ENCODE results near the gene INSYN2B. TPM values are rescaled to one million over a fixed set of nuclear protein-coding genes. Genes with fewer than 3 reads are reported as not detected.

The INSYN2B gene
- total and polyA plus RNA-seq, 12 donors: 0.08 to 0.94 (median 0.62) TPM; not detected in 2

DNA sequence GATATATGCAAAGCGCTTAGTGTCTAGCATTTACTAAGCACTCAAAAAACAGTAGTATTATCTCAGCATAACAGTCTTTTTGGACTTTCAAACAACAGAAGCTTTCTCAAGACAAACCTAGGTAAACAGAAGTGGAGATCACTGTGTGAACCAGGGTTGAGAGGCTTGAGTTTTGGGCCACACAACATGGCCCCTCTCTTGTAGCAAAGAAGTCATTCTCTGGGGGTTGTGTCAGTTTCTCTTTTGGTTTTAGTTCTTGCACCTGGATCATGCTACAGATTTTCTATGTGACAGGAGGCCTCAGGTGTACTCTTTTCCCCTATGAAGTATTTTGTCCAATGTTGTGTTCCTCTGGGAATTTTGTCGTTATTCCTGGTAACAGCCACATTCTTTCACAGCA is 30.0 kb downstream of the INSYN2B start:
- no peaks in the 10 kb centered on the region for H3K27me3 ChIP-seq
- no peak for DNase-seq
- intact Hi-C loops (cut with DNase I): no loop called here
- WGBS, 4 donors: 93 to 96% (median 95%) methylated on average over 2 of the region's 2 CpGs
- H3K9me3 ChIP-seq (replicated peaks in 1 of 3): no peaks in the 10 kb centered on the region
- no peak for TF ChIP-seq POLR2A (IDR thresholded peaks at IDR 0.05)
- TF ChIP-seq, protein P1, sequence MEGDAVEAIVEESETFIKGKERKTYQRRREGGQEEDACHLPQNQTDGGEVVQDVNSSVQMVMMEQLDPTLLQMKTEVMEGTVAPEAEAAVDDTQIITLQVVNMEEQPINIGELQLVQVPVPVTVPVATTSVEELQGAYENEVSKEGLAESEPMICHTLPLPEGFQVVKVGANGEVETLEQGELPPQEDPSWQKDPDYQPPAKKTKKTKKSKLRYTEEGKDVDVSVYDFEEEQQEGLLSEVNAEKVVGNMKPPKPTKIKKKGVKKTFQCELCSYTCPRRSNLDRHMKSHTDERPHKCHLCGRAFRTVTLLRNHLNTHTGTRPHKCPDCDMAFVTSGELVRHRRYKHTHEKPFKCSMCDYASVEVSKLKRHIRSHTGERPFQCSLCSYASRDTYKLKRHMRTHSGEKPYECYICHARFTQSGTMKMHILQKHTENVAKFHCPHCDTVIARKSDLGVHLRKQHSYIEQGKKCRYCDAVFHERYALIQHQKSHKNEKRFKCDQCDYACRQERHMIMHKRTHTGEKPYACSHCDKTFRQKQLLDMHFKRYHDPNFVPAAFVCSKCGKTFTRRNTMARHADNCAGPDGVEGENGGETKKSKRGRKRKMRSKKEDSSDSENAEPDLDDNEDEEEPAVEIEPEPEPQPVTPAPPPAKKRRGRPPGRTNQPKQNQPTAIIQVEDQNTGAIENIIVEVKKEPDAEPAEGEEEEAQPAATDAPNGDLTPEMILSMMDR (IDR thresholded peaks at IDR 0.05): no peak
- no peak overlapping the region for H3K4me3 ChIP-seq
- H3K27ac ChIP-seq: no peak overlapping the region
- H3K4me1 ChIP-seq (replicated peaks in 1 of 2): no peaks in the 10 kb centered on the region
- H3K36me3 ChIP-seq (replicated peaks in 1 of 2): no peaks in the 10 kb centered on the region

DNA sequence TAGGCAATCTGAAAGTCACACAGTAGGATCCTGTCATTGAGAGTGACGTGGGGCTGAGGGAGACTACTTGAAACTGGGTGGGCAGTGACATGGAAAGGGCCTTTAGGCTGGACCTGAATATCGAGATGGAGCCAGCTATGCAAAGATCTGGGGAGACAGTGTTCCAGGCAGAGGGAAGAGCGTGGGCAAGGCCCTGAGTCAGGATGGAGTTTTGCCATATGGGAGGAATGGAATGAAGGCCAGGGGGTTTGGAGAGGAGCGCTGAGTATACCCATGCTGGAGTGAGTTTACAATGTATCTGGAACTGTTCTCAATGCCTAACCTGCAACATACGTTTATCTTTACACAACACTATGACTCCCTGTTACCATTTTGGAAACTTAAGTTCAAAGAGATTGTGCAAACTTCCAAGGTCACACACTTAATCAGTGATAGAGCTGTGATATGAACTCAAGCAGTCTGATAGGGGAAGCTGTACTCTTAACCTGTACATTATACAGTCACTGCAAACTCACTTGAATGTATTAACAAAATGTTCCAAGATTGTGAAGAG is 33.5 kb downstream of the INSYN2B start:
- no peaks in the 10 kb centered on the region for H3K36me3 ChIP-seq (replicated peaks in 1 of 2)
- H3K27me3 ChIP-seq: no peaks in the 10 kb centered on the region
- WGBS, 4 donors: 79 to 90% (median 86%) methylated on average over 5 of the region's 5 CpGs
- TF ChIP-seq POLR2A (IDR thresholded peaks at IDR 0.05): no peak
- TF ChIP-seq, protein P1 (IDR thresholded peaks at IDR 0.05): no peak
- no peaks in the 10 kb centered on the region for H3K4me1 ChIP-seq (replicated peaks in 1 of 2)
- DNase-seq: no peak
- intact Hi-C loops (cut with DNase I): no loop called here
- H3K27ac ChIP-seq: no peak overlapping the region
- no peaks in the 10 kb centered on the region for H3K9me3 ChIP-seq (replicated peaks in 1 of 3)
- no peak overlapping the region for H3K4me3 ChIP-seq

DNA sequence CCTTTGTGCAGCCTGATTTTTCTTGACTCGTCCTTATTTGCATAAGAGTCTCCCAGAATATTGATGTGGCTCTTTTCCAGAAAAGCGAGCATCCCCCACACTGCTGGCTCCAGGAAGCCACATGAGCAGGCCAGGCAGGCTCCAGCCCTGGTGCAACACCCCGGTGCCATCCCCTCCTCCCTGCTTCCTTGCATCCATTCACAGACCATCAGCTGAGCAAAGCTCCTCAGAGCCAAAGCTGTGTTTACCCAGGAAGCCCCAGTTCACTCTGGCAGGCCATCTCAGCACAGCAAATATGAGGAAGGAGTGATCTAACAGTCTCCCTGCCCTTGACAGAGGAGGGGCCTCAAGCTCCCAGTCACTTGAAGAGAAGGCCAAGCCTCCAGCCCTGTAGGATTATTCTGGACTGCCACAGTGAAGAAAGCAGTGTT is 34.4 kb downstream of the INSYN2B start:
- Histone ChIP-seq H3K9me3 (replicated peaks in 1 of 3) (no peaks in the 10 kb centered on the region), H3K36me3 (replicated peaks in 1 of 2) (no peaks in the 10 kb centered on the region), H3K4me3 (no peak overlapping the region), H3K4me1 (replicated peaks in 1 of 2) (no peaks in the 10 kb centered on the region), H3K27ac (peak overlapping the region in 1 of 5 donors; percentile 54), H3K27me3 (no peaks in the 10 kb centered on the region)
- 48 to 58% (median 53%) methylated on average over 3 of the region's 3 CpGs for WGBS, 4 donors
- intact Hi-C loops (cut with DNase I): no loop called here
- TF ChIP-seq, protein P1 (IDR thresholded peaks at IDR 0.05): no peak
- no peak for TF ChIP-seq POLR2A (IDR thresholded peaks at IDR 0.05)
- DNase-seq: peak in 5 of 7 donors; percentile 10 to 50 (median 24)

DNA sequence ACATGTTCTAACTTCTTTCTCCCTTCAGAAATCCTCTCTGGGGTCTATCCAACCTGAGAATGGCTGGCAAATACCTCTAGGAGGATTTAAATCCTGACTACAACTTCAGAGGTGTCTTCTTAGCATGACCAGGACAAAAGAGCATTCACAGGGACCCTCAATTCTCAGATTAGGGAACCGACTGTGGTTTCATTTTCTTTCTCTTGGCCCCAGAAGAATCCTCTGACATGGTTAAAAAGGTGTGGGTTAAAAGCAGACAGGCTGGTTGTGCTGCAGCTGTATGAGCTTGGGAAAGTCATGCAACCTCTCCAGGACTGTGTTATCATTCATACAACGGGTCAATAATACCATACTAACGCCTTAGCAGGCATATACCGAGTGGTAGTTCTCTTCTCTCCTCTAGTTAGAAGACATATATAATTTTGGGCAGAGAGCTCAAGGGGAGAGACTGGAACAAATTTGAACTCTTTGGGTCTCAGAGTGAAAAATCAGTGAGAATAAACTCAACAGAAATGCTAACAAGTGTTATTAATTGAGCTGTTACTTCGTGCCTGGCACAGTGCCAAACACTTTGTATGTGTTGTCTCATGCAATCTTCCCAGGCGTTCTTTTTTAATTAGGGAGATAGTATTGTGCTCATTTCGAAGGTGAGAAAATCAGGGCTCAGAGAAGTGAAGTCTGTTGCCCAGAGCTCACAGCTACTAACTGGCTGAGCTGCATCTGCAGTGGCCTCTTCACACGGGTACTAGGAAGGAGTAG is 35.2 kb downstream of the INSYN2B start:
- WGBS, 4 donors: 70 to 81% (median 72%) methylated on average over 8 of the region's 8 CpGs
- Histone ChIP-seq H3K4me1 (replicated peaks in 1 of 2) (no peaks in the 10 kb centered on the region), H3K27me3 (no peaks in the 10 kb centered on the region), H3K36me3 (replicated peaks in 1 of 2) (no peaks in the 10 kb centered on the region), H3K9me3 (replicated peaks in 1 of 3) (no peaks in the 10 kb centered on the region), H3K4me3 (no peak overlapping the region), H3K27ac (no peak overlapping the region)
- intact Hi-C loops (cut with DNase I): no loop called here
- TF ChIP-seq POLR2A (IDR thresholded peaks at IDR 0.05): no peak
- TF ChIP-seq, protein P1 (IDR thresholded peaks at IDR 0.05): no peak
- peak in 1 of 7 donors; percentile 5 for DNase-seq

All from adrenal gland (tissue), 12 donors.